HG02943 (cell line): ENCODE measurements around the gene SLC7A10.

ENCODE experiments used
- ATAC-seq: cut with Tn5 transposase; IDR thresholded peaks from one replicate; pipeline ENCODE4 v1.9.1; 2021; ENCODE audit warnings: mild to moderate bottlenecking, low read depth, moderate library complexity; ENCODE audit not compliant: unreplicated experiment

The SLC7A10 gene

GRCh38 chr19:33225458-33225926 is at the start of gene SLC7A10:
Gene SLC7A10 (minus strand): TSS chr19:33225850. CDS start chr19:33225703, 147 bp downstream.
- no peak for ATAC-seq

- no peak for ATAC-seq
Observed at GRCh38 chr19:33274663-33275558, 49.3 kb upstream of the SLC7A10 start.

GRCh38 chr19:33273881-33274662 is 48.4 kb upstream of the SLC7A10 start:
- no peak for ATAC-seq

- no peak for ATAC-seq
Observed at GRCh38 chr19:33273065-33273736, 47.6 kb upstream of the SLC7A10 start.

- no peak for ATAC-seq
Observed at GRCh38 chr19:33271246-33272021, 45.8 kb upstream of the SLC7A10 start.

GRCh38 chr19:33270769-33271168 is 45.1 kb upstream of the SLC7A10 start:
- no peak for ATAC-seq

- no peak for ATAC-seq
Observed at GRCh38 chr19:33269016-33269415, 43.4 kb upstream of the SLC7A10 start.

- no peak for ATAC-seq
Observed at GRCh38 chr19:33268162-33268991, 42.7 kb upstream of the SLC7A10 start.

GRCh38 chr19:33267706-33268105 is 42.1 kb upstream of the SLC7A10 start:
- no peak for ATAC-seq

- no peak for ATAC-seq
Observed at GRCh38 chr19:33266974-33267484, 41.4 kb upstream of the SLC7A10 start.

GRCh38 chr19:33264881-33265445 is 39.3 kb upstream of the SLC7A10 start:
- no peak for ATAC-seq

- no peak for ATAC-seq
Observed at GRCh38 chr19:33263325-33264023, 37.8 kb upstream of the SLC7A10 start.

- no peak for ATAC-seq
Observed at GRCh38 chr19:33261511-33262189, 36.0 kb upstream of the SLC7A10 start.

- no peak for ATAC-seq
Observed at GRCh38 chr19:33260628-33261418, 35.2 kb upstream of the SLC7A10 start.

GRCh38 chr19:33259539-33259938 is 33.9 kb upstream of the SLC7A10 start:
- no peak for ATAC-seq

- no peak for ATAC-seq
Observed at GRCh38 chr19:33257828-33258227, 32.2 kb upstream of the SLC7A10 start.

- no peak for ATAC-seq
Observed at GRCh38 chr19:33256261-33256660, 30.6 kb upstream of the SLC7A10 start.
